Embryonic facial prominence (tissue), 1 donor: ENCODE measurements around the gene ZNF746.
"Not testable (repeated sequence)": the region's sequence is repeated elsewhere in the genome, so short reads cannot be mapped to it uniquely, and the experiment has no call there.

Source experiments
- DNase-seq: peaks from one replicate; pipeline ENCODE4 v3.0.0-alpha.2; 2016; ENCODE audit errors: extremely low spot score

ZNF746 gene

GRCh38 chr7:149459540-149460452 is 37.8 kb downstream of the ZNF746 start:
- no peak for DNase-seq

- no peak for DNase-seq
Measured at GRCh38 chr7:149459201-149459539, 38.4 kb downstream of the ZNF746 start.

GRCh38 chr7:149458235-149458634 is 39.4 kb downstream of the ZNF746 start:
- no peak for DNase-seq

GRCh38 chr7:149457766-149458165 is 39.8 kb downstream of the ZNF746 start:
- no peak for DNase-seq

GRCh38 chr7:149456506-149457421 is 40.8 kb downstream of the ZNF746 start:
- DNase-seq = no peak

- DNase-seq = no peak
Measured at GRCh38 chr7:149455175-149455950, 42.2 kb downstream of the ZNF746 start.

GRCh38 chr7:149454750-149455149 is 42.9 kb downstream of the ZNF746 start:
- no peak for DNase-seq

- DNase-seq = no peak
Measured at GRCh38 chr7:149454006-149454405, 43.6 kb downstream of the ZNF746 start.

GRCh38 chr7:149450821-149451220 is 46.8 kb downstream of the ZNF746 start:
- no peak for DNase-seq

GRCh38 chr7:149449897-149450296 is 47.7 kb downstream of the ZNF746 start:
- DNase-seq = no peak

GRCh38 chr7:149448961-149449360 is 48.6 kb downstream of the ZNF746 start:
- DNase-seq = no peak

GRCh38 chr7:149446026-149446425 is 51.6 kb downstream of the ZNF746 start:
- not testable (repeated sequence) for DNase-seq

GRCh38 chr7:149444287-149444686 is 53.3 kb downstream of the ZNF746 start:
- DNase-seq = no peak

GRCh38 chr7:149443523-149443922 is 54.1 kb downstream of the ZNF746 start:
- DNase-seq = no peak

GRCh38 chr7:149442924-149443323 is 54.7 kb downstream of the ZNF746 start:
- no peak for DNase-seq

GRCh38 chr7:149440222-149440621 is 57.4 kb downstream of the ZNF746 start:
- DNase-seq = no peak

- no peak for DNase-seq
Measured at GRCh38 chr7:149436358-149436757, 61.3 kb downstream of the ZNF746 start.

GRCh38 chr7:149433124-149433523 is 64.5 kb downstream of the ZNF746 start:
- no peak for DNase-seq

- no peak for DNase-seq
Measured at GRCh38 chr7:149432121-149432691, 65.4 kb downstream of the ZNF746 start.

- DNase-seq = no peak
Measured at GRCh38 chr7:149431486-149432120, 66.0 kb downstream of the ZNF746 start.

GRCh38 chr7:149430192-149430591 is 67.4 kb downstream of the ZNF746 start:
- DNase-seq = no peak
